H1 (cell line): ENCODE data around the gene MAPKAP1. TPM values are rescaled to one million over a fixed set of nuclear protein-coding genes. Genes with fewer than 3 reads are reported as not detected.
A peak's percentile ranks its signal among the peaks of the same experiment; 100 is the strongest.

Source experiments
- CTCF ChIA-PET: fragments of 300-600 bp; sonication (Branson Sonifier 250); formaldehyde crosslinking; loops from one replicate; lab custom pipeline; 2021; ENCODE audit not compliant: partially characterized antibody; lab: Charles Lee
- POLR2A ChIA-PET: fragments of 300-600 bp; sonication (Branson Sonifier 250); formaldehyde crosslinking; loops from one replicate; lab custom pipeline; 2021; ENCODE audit warnings: inconsistent platforms; ENCODE audit not compliant: partially characterized antibody; lab: Charles Lee
- DNase-seq, 2 experiments: peaks; one replicate each; pipeline versions ENCODE4 v3.0.0 to v3.0.0-alpha.2; 2010 to 2022; ENCODE audit warnings: low spot score in 2 of 2, low read depth in 1 of 2, mixed read lengths in 1 of 2
- FAIRE-seq: peaks from 2 replicates; lab custom pipeline; 2011; peaks lifted over from hg19 to GRCh38; lab: Jason Lieb, UNC
- H2AFZ ChIP-seq: 2 replicates; pipeline ENCODE4 v1.8.1; 2012; ENCODE audit warnings: low read length, inconsistent platforms
- H2AK5ac ChIP-seq: 2 replicates; pipeline ENCODE4 v1.6.1; 2013; ENCODE audit warnings: low read depth, low read length
- H2BK120ac ChIP-seq: replicated peaks from 2 replicates; pipeline ENCODE3; 2013; ENCODE audit warnings: low read depth, low read length, inconsistent platforms
- H2BK12ac ChIP-seq: 2 replicates; pipeline ENCODE4 v1.6.1; 2013; ENCODE audit warnings: low read depth, low read length
- H2BK15ac ChIP-seq: 2 replicates; pipeline ENCODE4 v1.6.1; 2013; ENCODE audit warnings: low read length
- H2BK20ac ChIP-seq: 2 replicates; pipeline ENCODE4 v1.6.1; 2013; ENCODE audit warnings: low read length
- H2BK5ac ChIP-seq: 2 replicates; pipeline ENCODE4 v1.6.1; 2013; ENCODE audit warnings: low read depth, low read length
- H3K14ac ChIP-seq: 2 replicates; pipeline ENCODE4 v1.6.1; 2013; ENCODE audit warnings: inconsistent platforms; ENCODE audit not compliant: insufficient read length
- H3K18ac ChIP-seq: 2 replicates; pipeline ENCODE4 v1.6.1; 2013; ENCODE audit warnings: low read length; ENCODE audit errors: extremely low read depth
- H3K23ac ChIP-seq: 2 replicates; pipeline ENCODE4 v1.6.1; 2013; ENCODE audit warnings: inconsistent platforms; ENCODE audit not compliant: insufficient read length
- H3K23me2 ChIP-seq: 2 replicates; pipeline ENCODE4 v1.6.1; 2013; ENCODE audit warnings: low read depth, low read length
- H3K27ac ChIP-seq: 2 replicates; pipeline ENCODE4 v1.6.1; 2011; ENCODE audit warnings: low read depth, low read length, inconsistent platforms
- H3K27me3 ChIP-seq, 4 experiments: replicated peaks in 1 of 4; 1 replicate in 1 of 4; 2 replicates in 3 of 4; pipeline versions ENCODE4 v1.6.1 to v1.8.1; 2011 to 2013; ENCODE audit warnings: low read length in 3 of 4, mild to moderate bottlenecking in 3 of 4, inconsistent platforms in 2 of 4, mixed read lengths in 2 of 4, moderate library complexity in 1 of 4; ENCODE audit not compliant: control insufficient read depth in 3 of 4, insufficient read depth in 3 of 4; ENCODE audit errors: extremely low read depth in 1 of 4
- H3K36me3 ChIP-seq, 4 experiments: 2 replicates each; pipeline versions ENCODE4 v1.6.1 to v1.8.1; 2011 to 2013; ENCODE audit warnings: mild to moderate bottlenecking in 4 of 4, low read length in 3 of 4, moderate library complexity in 2 of 4, control low read depth in 1 of 4, inconsistent platforms in 1 of 4; ENCODE audit not compliant: insufficient read depth in 4 of 4, control insufficient read depth in 2 of 4
- H3K4ac ChIP-seq: replicated peaks from 2 replicates; pipeline ENCODE3; 2013; ENCODE audit warnings: low read length, low read depth, mixed read lengths, inconsistent platforms; ENCODE audit not compliant: insufficient read length
- H3K4me1 ChIP-seq, 4 experiments: replicated peaks in 1 of 4; 1 replicate in 1 of 4; 2 replicates in 3 of 4; pipeline versions ENCODE4 v1.6.1 to v1.8.1; 2011 to 2013; ENCODE audit warnings: low read length in 3 of 4, inconsistent platforms in 2 of 4, mixed read lengths in 1 of 4; ENCODE audit not compliant: insufficient read depth in 4 of 4, control insufficient read depth in 3 of 4
- H3K4me2 ChIP-seq, 2 experiments: 2 replicates each; pipeline versions ENCODE4 v1.6.1 to v1.8.1; 2011 to 2013; ENCODE audit warnings: low read depth in 2 of 2, low read length in 2 of 2, control low read depth in 1 of 2, inconsistent platforms in 1 of 2, mild to moderate bottlenecking in 1 of 2; ENCODE audit not compliant: insufficient read depth in 1 of 2
- H3K4me3 ChIP-seq, 4 experiments: fragments of 200-600, 300-600 bp in 1 of 4; sonication (generic), shearing (Covaris generic), sonication (Bioruptor Twin) in 1 of 4; 2 replicates each; pipeline versions ENCODE4 v1.5.1 to v1.8.1; 2011 to 2016; ENCODE audit warnings: low read length in 4 of 4, low read depth in 3 of 4, control low read depth in 2 of 4, inconsistent platforms in 2 of 4, mild to moderate bottlenecking in 2 of 4, mixed read lengths in 1 of 4, moderate library complexity in 1 of 4; ENCODE audit not compliant: insufficient read depth in 2 of 4; ENCODE audit errors: extremely low read depth in 1 of 4
- H3K56ac ChIP-seq: replicated peaks from 2 replicates; pipeline ENCODE3; 2013; ENCODE audit warnings: low read depth, mild to moderate bottlenecking, mixed read lengths, low read length, inconsistent platforms; ENCODE audit not compliant: insufficient read length
- H3K79me1 ChIP-seq: 2 replicates; pipeline ENCODE4 v1.6.1; 2013; ENCODE audit warnings: low read depth, low read length, control low read depth
- H3K79me2 ChIP-seq, 2 experiments: 2 replicates each; pipeline versions ENCODE4 v1.6.1 to v1.8.1; 2012 to 2013; ENCODE audit warnings: low read length in 2 of 2, mild to moderate bottlenecking in 2 of 2, inconsistent platforms in 1 of 2; ENCODE audit not compliant: insufficient read depth in 2 of 2, control insufficient read depth in 1 of 2
- H3K9ac ChIP-seq, 4 experiments: replicated peaks in 1 of 4; 1 replicate in 1 of 4; 2 replicates in 3 of 4; pipeline versions ENCODE4 v1.6.1 to v1.8.1; 2011 to 2013; ENCODE audit warnings: low read depth in 3 of 4, low read length in 3 of 4, control low read depth in 2 of 4, mild to moderate bottlenecking in 2 of 4, moderate library complexity in 2 of 4, inconsistent platforms in 1 of 4; ENCODE audit errors: extremely low read depth in 1 of 4
- H3K9me3 ChIP-seq, 2 experiments: 2 replicates each; pipeline versions ENCODE4 v1.6.1 to v1.8.1; 2012 to 2013; ENCODE audit warnings: mild to moderate bottlenecking in 2 of 2, moderate library complexity in 2 of 2, control low read depth in 1 of 2, inconsistent platforms in 1 of 2, low read depth in 1 of 2, low read length in 1 of 2, mixed read lengths in 1 of 2; ENCODE audit not compliant: insufficient read depth in 2 of 2
- H4K20me1 ChIP-seq, 2 experiments: replicated peaks in 1 of 2; 2 replicates each; pipeline versions ENCODE3 to v1.8.1; 2011 to 2013; ENCODE audit warnings: inconsistent platforms in 2 of 2, low read length in 2 of 2, mild to moderate bottlenecking in 1 of 2; ENCODE audit not compliant: insufficient read depth in 2 of 2, control insufficient read depth in 1 of 2
- H4K5ac ChIP-seq: 2 replicates; pipeline ENCODE4 v1.6.1; 2013; ENCODE audit warnings: low read length, low read depth, mixed read lengths, inconsistent platforms; ENCODE audit not compliant: insufficient read length
- H4K8ac ChIP-seq: 2 replicates; pipeline ENCODE4 v1.8.0; 2013; ENCODE audit warnings: mild to moderate bottlenecking, moderate library complexity, low read length, inconsistent platforms; ENCODE audit not compliant: insufficient read depth; ENCODE audit errors: extremely low read depth
- H4K91ac ChIP-seq: replicated peaks from 2 replicates; pipeline ENCODE3; 2013; ENCODE audit warnings: low read length, mixed read lengths, inconsistent platforms; ENCODE audit not compliant: insufficient read length
- SIX5 ChIP-seq: IDR thresholded peaks from 2 replicates; pipeline ENCODE4 v1.6.1; 2011; ENCODE audit warnings: mild to moderate bottlenecking, low read depth, low read length
- WGBS, 2 experiments: shearing (Covaris generic) in 1 of 2; methylation state at CpG; one replicate each; pipeline versions ENCODE4 v1.1.6 to v1.1.7; 2013 to 2015; ENCODE audit warnings: low lambda C conversion rate in 2 of 2, mixed read lengths in 2 of 2, inconsistent platforms in 1 of 2, low coverage in 1 of 2, missing lambda C conversion rate in 1 of 2; ENCODE audit not compliant: insufficient replicate concordance in 2 of 2, insufficient coverage in 1 of 2, insufficient read length in 1 of 2; ENCODE audit errors: extremely low coverage in 1 of 2, missing lambda C conversion rate in 1 of 2; 5-methylcytosine and 5-hydroxymethylcytosine counted together
- polyA plus RNA-seq, 7 experiments: library from polyadenylated mRNA; depleted of rRNA in 3 of 7; stranded (reverse) in 5 of 7; unstranded in 2 of 7; fragments of >200 nt in 5 of 7; fragments of 200-250 nt in 2 of 7; gene quantifications; 1 replicate in 5 of 7; 2 replicates in 1 of 7; 4 replicates in 1 of 7; pipeline versions ENCODE4 v1.2.1 to v1.2.3, GENCODE V29; 2011 to 2013; ENCODE audit warnings: missing spikeins in 2 of 7, mixed read lengths in 2 of 7
- total RNA-seq: library from RNA; stranded (reverse); fragmentation: NEBNext Ultra II Directional; extraction: Animal tissue kit (Norgen Biotek cat#: 25700); gene quantifications from 2 replicates; pipeline ENCODE4 v1.2.1, GENCODE V29; 2021

MAPKAP1 gene
- total and polyA plus RNA-seq, 2 of the 8 experiments (the other 6 are each of a cell fraction or from before 2014, with no cell fraction given): 79.2 to 140 TPM

- Histone ChIP-seq H3K36me3 (no peaks in the 10 kb centered on the region), H3K79me1 (peaks cover 4% of the 10 kb centered on the region; the same call in 1 of the 2 replicates), H4K5ac (no peak overlapping the region), H2BK12ac (no peak overlapping the region), H3K14ac (no peak overlapping the region), H2BK5ac (no peak overlapping the region), H4K8ac (no peak overlapping the region), H3K9ac (no peak overlapping the region; a peak in 1 of 7 replicates), H3K4me2 (0 out of 4 replicates have a peak overlapping the region, but pooled peaks of 1 of the 2 experiments have one; percentile 7), H2BK120ac (no peak overlapping the region), H4K20me1 (peaks cover 0 to 4% of the 10 kb centered on the region in 2 experiments), H2AK5ac (peak overlapping the region; percentile 4; the same call in 1 of the 2 replicates), H3K79me2 (peaks cover 0 to 72% of the 10 kb centered on the region in 2 experiments; a peak in 3 of 4 replicates), H3K4me3 (no peak overlapping the region), H3K4ac (no peak overlapping the region), H3K23me2 (no peaks in the 10 kb centered on the region), H3K9me3 (no peaks in the 10 kb centered on the region), H4K91ac (no peak overlapping the region), H3K27ac (no peak overlapping the region), H2AFZ (no peak overlapping the region), H2BK20ac (no peak overlapping the region), H3K27me3 (no peaks in the 10 kb centered on the region), H3K4me1 (peaks cover 3 to 21% (median 9%) of the 10 kb centered on the region in 4 experiments; a peak in 4 of 7 replicates), H3K56ac (no peak overlapping the region), H3K18ac (peak overlapping the region; percentile 1; the same call in 1 of the 2 replicates), H3K23ac (no peak overlapping the region), H2BK15ac (0 out of 2 replicates have a peak overlapping the region, but pooled peaks have one; percentile 62)
- ChIA-PET POLR2A (interaction anchor here (0.6 kb wide), 1 partner anchor 63 kb away, joined by 3 read pairs; no protein-coding TSS in a partner anchor), CTCF (interaction anchor here (0.6 to 2.5 kb wide), 9 partner anchors 9 to 630 kb away, joined by 3 to 7 read pairs (median 3); no protein-coding TSS in a partner anchor)
- FAIRE-seq (no peak), DNase-seq (no peak)
- 86% methylated on average over 4 of the region's 4 CpGs; no CpG with 5 or more reads in 1 of the 2 experiments for WGBS, 2 experiments
- TF ChIP-seq SIX5: no peak
These were observed 74.5 kb downstream of the MAPKAP1 start for GRCh38 chr9:125632321-125633115.
